T-helper 1 cell treated with Interleukin-12 subunit alpha and Interleukin-12 subunit beta and Interleukin-4 antibody, amounts not matched to agents 30 ng/mL and 1 ng/mL, for 36 hours (primary cell): ENCODE results near the gene ZFP36L1. TPM values are rescaled to one million over a fixed set of nuclear protein-coding genes. Genes with fewer than 3 reads are reported as not detected.
"Not testable (repeated sequence)": the region's sequence is repeated elsewhere in the genome, so short reads cannot be mapped to it uniquely, and the experiment has no call there.

Experiments used
- intact Hi-C: fragments of 100-400 bp; cut with micrococcal nuclease; formaldehyde crosslinking; loops from one replicate; pipeline ENCODE4 v1.15.1; 2024
- total RNA-seq: library from RNA; stranded (reverse); gene quantifications from 2 replicates; pipeline ENCODE4 v1.2.3, GENCODE V29; 2022

ZFP36L1 gene
- total RNA-seq, 1 donor from 2014 or later, result 85.1 TPM

GRCh38 chr14:68770051-68770450 lies 22.8 kb downstream of the ZFP36L1 start:
- intact Hi-C loops, result no loop called here

- intact Hi-C loops, result no loop called here
Measured at GRCh38 chr14:68768316-68768715, 24.6 kb downstream of the ZFP36L1 start.

GRCh38 chr14:68767248-68767645 lies 25.6 kb downstream of the ZFP36L1 start:
- intact Hi-C loops, result no loop called here

GRCh38 chr14:68766299-68767247 lies 26.3 kb downstream of the ZFP36L1 start:
- intact Hi-C loops, result no loop called here

- intact Hi-C loops, result not testable (repeated sequence)
Measured at GRCh38 chr14:68763843-68764242, 29.0 kb downstream of the ZFP36L1 start.

GRCh38 chr14:68762953-68763764 lies 29.7 kb downstream of the ZFP36L1 start:
- intact Hi-C loops, result no loop called here

- intact Hi-C loops, result no loop called here
Measured at GRCh38 chr14:68761391-68761790, 31.5 kb downstream of the ZFP36L1 start.

- intact Hi-C loops, result no loop called here
Measured at GRCh38 chr14:68760761-68761160, 32.1 kb downstream of the ZFP36L1 start.

- intact Hi-C loops, result no loop called here
Measured at GRCh38 chr14:68759937-68760336, 32.9 kb downstream of the ZFP36L1 start.

GRCh38 chr14:68759017-68759560 lies 33.8 kb downstream of the ZFP36L1 start:
- intact Hi-C loops, result no loop called here

GRCh38 chr14:68758301-68758700 lies 34.6 kb downstream of the ZFP36L1 start:
- intact Hi-C loops, result no loop called here

- intact Hi-C loops, result no loop called here
Measured at GRCh38 chr14:68757618-68758081, 35.2 kb downstream of the ZFP36L1 start.

- intact Hi-C loops, result no loop called here
Measured at GRCh38 chr14:68756734-68757133, 36.1 kb downstream of the ZFP36L1 start.

- intact Hi-C loops, result no loop called here
Measured at GRCh38 chr14:68756000-68756481, 36.8 kb downstream of the ZFP36L1 start.

- intact Hi-C loops, result no loop called here
Measured at GRCh38 chr14:68755016-68755353, 37.9 kb downstream of the ZFP36L1 start.

- intact Hi-C loops, result no loop called here
Measured at GRCh38 chr14:68753690-68754089, 39.2 kb downstream of the ZFP36L1 start.

- intact Hi-C loops, result no loop called here
Measured at GRCh38 chr14:68752271-68753006, 40.4 kb downstream of the ZFP36L1 start.

- intact Hi-C loops, result no loop called here
Measured at GRCh38 chr14:68749487-68750475, 43.1 kb downstream of the ZFP36L1 start.

GRCh38 chr14:68748691-68749090 lies 44.2 kb downstream of the ZFP36L1 start:
- intact Hi-C loops, result no loop called here

GRCh38 chr14:68748260-68748659 lies 44.6 kb downstream of the ZFP36L1 start:
- intact Hi-C loops, result no loop called here
